IMR-90 (cell line): ENCODE results near the gene USH1G. TPM values are rescaled to one million over a fixed set of nuclear protein-coding genes. Genes with fewer than 3 reads are reported as not detected.

Experiments used
- ATAC-seq: fragments of 200-7000 bp; cut with Tn5 transposase; 2 replicates; pipeline ENCODE4 v1.9.1; 2020; ENCODE audit warnings: low read depth, mild to moderate bottlenecking, moderate library complexity
- BruUV-seq: library from RNA; stranded (reverse); fragments of 400-500 nt; replicated peaks from 2 replicates; lab custom pipeline; 2021; lab: Mats Ljungman, UMichigan
- CTCF ChIA-PET: fragments of 300-600 bp; formaldehyde crosslinking; extraction: SDS; loops from one replicate; lab custom pipeline; 2021; ENCODE audit warnings: antibody characterized with exemption; lab: Yijun Ruan, JAX
- POLR2A ChIA-PET: fragments of 300-600 bp; sonication (Branson Sonifier 250); formaldehyde crosslinking; loops from one replicate; lab custom pipeline; 2022; ENCODE audit warnings: antibody characterized with exemption; ENCODE audit not compliant: unreplicated experiment; lab: Charles Lee
- DNase-seq: peaks from one replicate; pipeline ENCODE4 v3.0.0; 2013
- H2AFZ ChIP-seq: replicated peaks from 2 replicates; pipeline ENCODE3; 2013; ENCODE audit warnings: low read length, mild to moderate bottlenecking; ENCODE audit not compliant: poor library complexity
- H2AK5ac ChIP-seq: 2 replicates; pipeline ENCODE4 v1.6.1; 2013; ENCODE audit warnings: low read depth, low read length, inconsistent platforms
- H2AK9ac ChIP-seq: replicated peaks from 2 replicates; pipeline ENCODE3; 2013; ENCODE audit warnings: mild to moderate bottlenecking, low read depth, low read length, moderate library complexity; ENCODE audit not compliant: poor library complexity
- H2BK120ac ChIP-seq: 2 replicates; pipeline ENCODE4 v1.6.1; 2013; ENCODE audit warnings: low read depth, low read length, inconsistent platforms
- H2BK15ac ChIP-seq: 3 replicates; pipeline ENCODE4 v1.6.1; 2013; ENCODE audit warnings: low read depth, low read length, inconsistent platforms
- H2BK20ac ChIP-seq: 2 replicates; pipeline ENCODE4 v1.6.1; 2013; ENCODE audit warnings: low read depth, mild to moderate bottlenecking, inconsistent platforms, low read length, moderate library complexity
- H2BK5ac ChIP-seq: 2 replicates; pipeline ENCODE4 v1.6.1; 2013; ENCODE audit warnings: mild to moderate bottlenecking, low read depth, low read length, inconsistent platforms; ENCODE audit not compliant: poor library complexity, severe bottlenecking
- H3K14ac ChIP-seq: replicated peaks from 2 replicates; pipeline ENCODE4 v1.6.1; 2013; ENCODE audit warnings: low read depth, low read length, inconsistent platforms
- H3K18ac ChIP-seq: 2 replicates; pipeline ENCODE4 v1.6.1; 2013; ENCODE audit warnings: low read depth, low read length, control low read depth
- H3K23ac ChIP-seq: 2 replicates; pipeline ENCODE4 v1.6.1; 2013; ENCODE audit warnings: low read depth, low read length, inconsistent platforms
- H3K27ac ChIP-seq: 2 replicates; pipeline ENCODE4 v1.5.1; 2013; ENCODE audit warnings: mild to moderate bottlenecking, control low read depth, low read length; ENCODE audit not compliant: insufficient read depth
- H3K27me3 ChIP-seq: 2 replicates; pipeline ENCODE4 v1.6.1; 2013; ENCODE audit warnings: low read length; ENCODE audit not compliant: control insufficient read depth, insufficient read depth
- H3K36me3 ChIP-seq: 2 replicates; pipeline ENCODE4 v1.6.1; 2013; ENCODE audit warnings: low read length, mixed read lengths; ENCODE audit not compliant: control insufficient read depth, insufficient read depth
- H3K4ac ChIP-seq: 2 replicates; pipeline ENCODE4 v1.6.1; 2013; ENCODE audit warnings: low read depth, low read length, inconsistent platforms
- H3K4me1 ChIP-seq: 2 replicates; pipeline ENCODE4 v1.6.1; 2013; ENCODE audit warnings: low read length, mixed read lengths; ENCODE audit not compliant: control insufficient read depth, insufficient read depth
- H3K4me2 ChIP-seq: 2 replicates; pipeline ENCODE4 v1.6.1; 2013; ENCODE audit warnings: low read depth, mild to moderate bottlenecking, control low read depth, low read length, moderate library complexity
- H3K4me3 ChIP-seq: 2 replicates; pipeline ENCODE4 v1.5.1; 2013; ENCODE audit warnings: low read depth, mild to moderate bottlenecking, control low read depth, low read length, moderate library complexity; ENCODE audit not compliant: insufficient read depth
- H3K56ac ChIP-seq: 2 replicates; pipeline ENCODE4 v1.6.1; 2013; ENCODE audit warnings: low read length, inconsistent platforms; ENCODE audit not compliant: insufficient read depth; ENCODE audit errors: extremely low read depth
- H3K79me1 ChIP-seq, 2 experiments: 2 replicates each; pipeline ENCODE4 v1.6.1; 2013; ENCODE audit warnings: low read length in 2 of 2, inconsistent platforms in 1 of 2, low read depth in 1 of 2
- H3K9ac ChIP-seq: 2 replicates; pipeline ENCODE4 v1.6.1; 2013; ENCODE audit warnings: low read depth, low read length, control low read depth
- H3K9me1 ChIP-seq: 2 replicates; pipeline ENCODE4 v1.6.1; 2013; ENCODE audit warnings: low read length, inconsistent platforms; ENCODE audit not compliant: insufficient read depth
- H3K9me3 ChIP-seq: 2 replicates; pipeline ENCODE4 v1.6.1; 2013; ENCODE audit warnings: low read length; ENCODE audit not compliant: control insufficient read depth, insufficient read depth
- H4K20me1 ChIP-seq: 2 replicates; pipeline ENCODE4 v1.6.1; 2013; ENCODE audit warnings: low read length, inconsistent platforms; ENCODE audit not compliant: insufficient read depth
- H4K5ac ChIP-seq: 2 replicates; pipeline ENCODE4 v1.6.1; 2013; ENCODE audit warnings: mild to moderate bottlenecking, low read depth, low read length, control low read depth
- H4K8ac ChIP-seq, 2 experiments: 2 replicates each; pipeline ENCODE4 v1.6.1; 2013; ENCODE audit warnings: low read depth in 2 of 2, low read length in 2 of 2, control low read depth in 1 of 2, inconsistent platforms in 1 of 2
- H4K91ac ChIP-seq: 2 replicates; pipeline ENCODE4 v1.6.1; 2013; ENCODE audit warnings: low read depth, low read length, inconsistent platforms; ENCODE audit not compliant: insufficient read depth
- RAD21 ChIP-seq: IDR thresholded peaks from 2 replicates; pipeline ENCODE4 v1.6.1; 2012; ENCODE audit warnings: low read length, improper control_type of control experiment
- RFX5 ChIP-seq: IDR thresholded peaks from 2 replicates; pipeline ENCODE4 v1.8.0; 2012; ENCODE audit warnings: low read depth, mild to moderate bottlenecking, low read length, moderate library complexity
- WGBS, 2 experiments: methylation state at CpG; one replicate each; pipeline versions ENCODE4 v1.1.5 to v1.1.7; 2013; ENCODE audit warnings: missing lambda C conversion rate in 2 of 2; ENCODE audit not compliant: insufficient read length in 1 of 2; ENCODE audit errors: extremely low coverage in 2 of 2; 5-methylcytosine and 5-hydroxymethylcytosine counted together
- dilution Hi-C: fragments of 300-500 bp; cut with HindIII; formaldehyde crosslinking; loops from one replicate; pipeline ENCODE4 v1.14.3; 2018; ENCODE audit warnings: low sequenced_read_pairs; ENCODE audit not compliant: unreplicated experiment
- in situ Hi-C: fragments of 300-500 bp; cut with MboI; formaldehyde crosslinking; loops from 3 replicates; pipeline ENCODE4 v1.14.3; 2019; ENCODE audit warnings: low sequenced_read_pairs, inconsistent platforms, mixed read lengths
- intact Hi-C: fragments of 100-400 bp; cut with micrococcal nuclease; formaldehyde crosslinking; loops from 2 replicates; pipeline ENCODE4 v1.10.0; 2022
- polyA plus RNA-seq, 3 experiments: library from polyadenylated mRNA; depleted of rRNA; stranded (reverse); fragments of >200 nt; gene quantifications; 2 replicates each; pipeline ENCODE4 v1.2.3, GENCODE V29; 2012; ENCODE audit warnings: low replicate concordance in 1 of 3
- total RNA-seq: library from RNA; depleted of rRNA; stranded (reverse); fragments of >200 nt; gene quantifications from 2 replicates; pipeline ENCODE4 v1.2.3, GENCODE V29; 2012
- TF ChIP-seq, protein P1 (sequence below): fragments of 150-350 bp; IDR thresholded peaks from 2 replicates; pipeline ENCODE4 v1.6.1; 2016; ENCODE audit warnings: low read depth, mild to moderate bottlenecking, low read length, moderate library complexity, borderline replicate concordance

The USH1G gene
- total and polyA plus RNA-seq, 2 of the 4 experiments (the other 2 are of a cell fraction) = not detected

DNA sequence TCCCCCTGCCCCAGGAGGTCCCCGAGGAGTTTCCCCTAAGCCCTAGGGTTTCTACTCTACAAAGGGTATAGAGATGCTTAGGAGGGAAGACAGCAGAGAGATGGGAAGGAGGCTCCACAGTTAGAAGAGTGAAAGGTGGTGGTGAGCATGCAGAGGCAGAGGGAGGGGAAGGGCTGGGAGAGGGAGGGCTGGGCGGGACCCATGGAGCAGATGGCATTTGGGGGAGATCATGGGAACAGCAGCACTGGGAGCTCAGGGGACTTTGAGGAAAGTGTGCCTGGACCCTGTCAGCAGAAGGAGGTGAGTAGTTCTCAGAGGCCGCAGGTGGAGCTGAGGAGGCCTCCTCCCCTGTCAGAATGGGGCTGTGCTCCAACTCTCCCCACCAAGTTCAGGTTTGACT, 12.0 kb upstream of the USH1G start (continued):
- TF ChIP-seq, protein P1, sequence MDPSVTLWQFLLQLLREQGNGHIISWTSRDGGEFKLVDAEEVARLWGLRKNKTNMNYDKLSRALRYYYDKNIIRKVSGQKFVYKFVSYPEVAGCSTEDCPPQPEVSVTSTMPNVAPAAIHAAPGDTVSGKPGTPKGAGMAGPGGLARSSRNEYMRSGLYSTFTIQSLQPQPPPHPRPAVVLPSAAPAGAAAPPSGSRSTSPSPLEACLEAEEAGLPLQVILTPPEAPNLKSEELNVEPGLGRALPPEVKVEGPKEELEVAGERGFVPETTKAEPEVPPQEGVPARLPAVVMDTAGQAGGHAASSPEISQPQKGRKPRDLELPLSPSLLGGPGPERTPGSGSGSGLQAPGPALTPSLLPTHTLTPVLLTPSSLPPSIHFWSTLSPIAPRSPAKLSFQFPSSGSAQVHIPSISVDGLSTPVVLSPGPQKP = no peak
- TF ChIP-seq RAD21 (no peak), RFX5 (no peak)

DNA sequence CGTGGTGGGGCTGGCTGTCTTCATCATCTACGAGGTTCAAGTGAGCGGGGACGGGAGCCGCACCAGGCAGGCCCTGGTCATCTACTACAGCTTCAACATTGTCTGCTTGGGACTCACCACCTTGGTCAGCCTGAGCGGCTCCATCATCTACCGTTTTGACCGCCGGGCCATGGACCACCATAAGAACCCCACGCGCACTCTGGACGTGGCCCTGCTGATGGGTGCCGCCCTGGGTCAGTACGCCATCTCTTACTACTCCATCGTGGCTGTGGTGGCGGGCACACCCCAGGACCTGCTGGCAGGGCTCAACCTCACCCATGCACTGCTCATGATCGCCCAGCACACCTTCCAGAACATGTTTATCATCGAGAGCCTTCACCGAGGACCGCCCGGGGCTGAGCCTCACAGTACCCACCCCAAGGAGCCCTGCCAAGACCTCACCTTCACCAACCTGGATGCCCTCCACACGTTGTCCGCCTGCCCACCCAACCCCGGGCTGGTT, 7.5 kb upstream of the USH1G start:
- CTCF ChIA-PET = no interaction called here
- no TSS peak for BruUV-seq

More for the DNA sequence above, 7.5 kb upstream of the USH1G start:
- no peak overlapping the region for H3K56ac ChIP-seq
- H3K4me2 ChIP-seq = no peak overlapping the region
- H3K4ac ChIP-seq = no peak overlapping the region
- H4K20me1 ChIP-seq = no peaks in the 10 kb centered on the region
- POLR2A ChIA-PET = no interaction called here
- DNase-seq (no peak), ATAC-seq (no peak)
- H2AK9ac ChIP-seq = no peak overlapping the region
- H4K91ac ChIP-seq = no peak overlapping the region
- H2AFZ ChIP-seq = no peak overlapping the region
- no peak overlapping the region for H3K4me3 ChIP-seq
- no peak overlapping the region for H4K8ac ChIP-seq
- peaks cover 2% of the 10 kb centered on the region; the same call in 1 of the 2 replicates for H3K4me1 ChIP-seq
- no peak overlapping the region for H4K5ac ChIP-seq
- no peak overlapping the region for H2BK15ac ChIP-seq
- no peak overlapping the region for H3K27ac ChIP-seq
- no peaks in the 10 kb centered on the region for H3K36me3 ChIP-seq
- intact Hi-C loops (no loop called here), in situ Hi-C loops (no loop called here), dilution Hi-C loops (no loop called here)
- no peaks in the 10 kb centered on the region for H3K9me3 ChIP-seq
- H3K27me3 ChIP-seq = peaks cover 72% of the 10 kb centered on the region
- no peak overlapping the region for H3K9ac ChIP-seq
- no peak overlapping the region for H2AK5ac ChIP-seq
- no peak overlapping the region for H2BK120ac ChIP-seq
- H2BK5ac ChIP-seq = no peak overlapping the region
- 92% methylated on average over 12 of the region's 24 CpGs; no CpG with 5 or more reads in 1 of the 2 experiments for WGBS, 2 experiments
- H3K18ac ChIP-seq = no peak overlapping the region
- no peak overlapping the region for H3K14ac ChIP-seq
- no peaks in the 10 kb centered on the region for H3K9me1 ChIP-seq
- no peak overlapping the region for H2BK20ac ChIP-seq
- no peak overlapping the region for H3K23ac ChIP-seq
- H3K79me1 ChIP-seq = no peaks in the 10 kb centered on the region
- no peak for TF ChIP-seq RAD21
